ENCODE results near the gene WIPF3.

Gene WIPF3

GRCh38 chr7:29848941-29849340 lies 42.6 kb downstream of the WIPF3 start:
- peak; percentile 31 for DNase-seq

GRCh38 chr7:29851487-29851886 lies 45.2 kb downstream of the WIPF3 start:
- no peak for DNase-seq

GRCh38 chr7:29852457-29852856 lies 46.1 kb downstream of the WIPF3 start:
- no peak for DNase-seq

GRCh38 chr7:29853072-29853471 lies 46.8 kb downstream of the WIPF3 start:
- peak; percentile 20 for DNase-seq

GRCh38 chr7:29853789-29854188 lies 47.5 kb downstream of the WIPF3 start:
- no peak for DNase-seq

- DNase-seq = no peak
These were observed 48.1 kb downstream of the WIPF3 start for GRCh38 chr7:29854257-29854938.

GRCh38 chr7:29857654-29858053 lies 51.3 kb downstream of the WIPF3 start:
- no peak for DNase-seq

GRCh38 chr7:29858191-29858951 lies 52.1 kb downstream of the WIPF3 start:
- DNase-seq = no peak

GRCh38 chr7:29859104-29859503 lies 52.8 kb downstream of the WIPF3 start:
- no peak for DNase-seq

- DNase-seq = no peak
These were observed 53.3 kb downstream of the WIPF3 start for GRCh38 chr7:29859524-29860185.

- DNase-seq = no peak
These were observed 53.9 kb downstream of the WIPF3 start for GRCh38 chr7:29860186-29860585.

- DNase-seq = no peak
These were observed 55.6 kb downstream of the WIPF3 start for GRCh38 chr7:29861884-29862283.

- no peak for DNase-seq
These were observed 58.3 kb downstream of the WIPF3 start for GRCh38 chr7:29864656-29865055.

- DNase-seq = no peak
These were observed 59.2 kb downstream of the WIPF3 start for GRCh38 chr7:29865526-29865925.

- DNase-seq = no peak
These were observed 60.2 kb downstream of the WIPF3 start for GRCh38 chr7:29866490-29866930.

- no peak for DNase-seq
These were observed 65.6 kb downstream of the WIPF3 start for GRCh38 chr7:29871787-29872398.

- no peak for DNase-seq
These were observed 67.5 kb downstream of the WIPF3 start for GRCh38 chr7:29873644-29874294.

GRCh38 chr7:29875741-29876140 lies 69.4 kb downstream of the WIPF3 start:
- no peak for DNase-seq

GRCh38 chr7:29877196-29877595 lies 70.9 kb downstream of the WIPF3 start:
- DNase-seq = no peak

GRCh38 chr7:29878081-29878688 lies 71.9 kb downstream of the WIPF3 start:
- peak; percentile 49 for DNase-seq

- DNase-seq = no peak
These were observed 73.3 kb downstream of the WIPF3 start for GRCh38 chr7:29879609-29880008.

- no peak for DNase-seq
These were observed 75.4 kb downstream of the WIPF3 start for GRCh38 chr7:29881724-29882123.

All from NCI-H82 (cell line).